Activated CD8-positive, alpha-beta T cell treated with anti-CD3 and anti-CD28 coated beads for 36 hours (primary cell): ENCODE data around the gene SPAG9. TPM values are rescaled to one million over a fixed set of nuclear protein-coding genes. Genes with fewer than 3 reads are reported as not detected.

Source experiments
- ATAC-seq: fragments of 200-7000 bp; cut with Tn5 transposase; one replicate; pipeline ENCODE4 v1.10.0; 2021; ENCODE audit warnings: mild to moderate bottlenecking, moderate library complexity
- CTCF ChIA-PET: fragments of 350-600 bp; sonication (Branson Sonifier 250); formaldehyde crosslinking; loops from one replicate; lab custom pipeline; 2021; ENCODE audit warnings: antibody characterized with exemption; lab: Charles Lee
- POLR2A ChIA-PET: fragments of 350-600 bp; sonication (Branson Sonifier 250); formaldehyde crosslinking; loops from one replicate; lab custom pipeline; 2021; ENCODE audit warnings: antibody characterized with exemption; lab: Charles Lee
- DNase-seq: peaks from one replicate; pipeline ENCODE4 v3.0.0-alpha.2; 2020
- H3K27ac Mint-ChIP-seq: one replicate; pipeline ENCODE4 v1.8.0; 2021; ENCODE audit warnings: mild to moderate bottlenecking, mixed read lengths
- H3K27me3 Mint-ChIP-seq: one replicate; pipeline ENCODE4 v1.8.0; 2021; ENCODE audit warnings: mixed read lengths
- H3K36me3 Mint-ChIP-seq: one replicate; pipeline ENCODE4 v1.8.0; 2021; ENCODE audit warnings: low read depth, mixed read lengths
- H3K4me1 Mint-ChIP-seq: one replicate; pipeline ENCODE4 v1.8.0; 2021; ENCODE audit warnings: low read depth, mixed read lengths
- H3K4me3 Mint-ChIP-seq: one replicate; pipeline ENCODE4 v1.8.0; 2021; ENCODE audit warnings: mild to moderate bottlenecking, moderate library complexity, mixed read lengths
- H3K9me3 Mint-ChIP-seq: one replicate; pipeline ENCODE4 v1.8.0; 2021; ENCODE audit warnings: mixed read lengths
- CTCF ChIP-seq: fragments of 200-600 bp; IDR thresholded peaks from one replicate; pipeline ENCODE4 v1.8.0; 2022; ENCODE audit warnings: antibody characterized with exemption, mild to moderate bottlenecking
- intact Hi-C: fragments of 100-400 bp; cut with micrococcal nuclease; formaldehyde crosslinking; loops from one replicate; pipeline ENCODE4 v1.10.0; 2022
- total RNA-seq, 2 experiments: library from RNA; stranded (reverse); gene quantifications; one replicate each; pipeline ENCODE4 v1.2.3, GENCODE V29; 2021

Gene SPAG9
- total RNA-seq, 2 experiments from 2014 or later, result 54.3 to 59.8 TPM

GRCh38 chr17:50916708-50917417 lies 203.8 kb downstream of the SPAG9 start:
- Mint-ChIP-seq H3K27me3 (no peaks in the 10 kb centered on the region), H3K27ac (peak overlapping the region; percentile 49), H3K9me3 (no peaks in the 10 kb centered on the region), H3K36me3 (no peaks in the 10 kb centered on the region), H3K4me3 (no peak overlapping the region), H3K4me1 (peaks cover 61% of the 10 kb centered on the region)
- ChIA-PET CTCF (interaction anchor here (0.6 to 1.2 kb wide), 2 partner anchors 54 to 64 kb away, joined by 3 to 4 read pairs; no protein-coding TSS in a partner anchor), POLR2A (interaction anchor here (1.0 to 8.1 kb wide), 3 partner anchors 23 to 51 kb away, joined by 3 to 75 read pairs (median 5); partner anchors contain the start of gene TOB1)
- peak; percentile 34 for DNase-seq
- no peak for TF ChIP-seq CTCF
- ATAC-seq, result no peak
- intact Hi-C loops, result no loop called here

GRCh38 chr17:50916026-50916707 lies 204.5 kb downstream of the SPAG9 start:
- H3K4me1 Mint-ChIP-seq, result peaks cover 64% of the 10 kb centered on the region
- TF ChIP-seq CTCF, result no peak
- ChIA-PET CTCF (interaction anchor here (0.6 to 1.9 kb wide), 3 partner anchors 53 to 133 kb away, joined by 3 to 5 read pairs (median 4); no protein-coding TSS in a partner anchor), POLR2A (interaction anchor here (1.0 to 8.1 kb wide), 3 partner anchors 24 to 51 kb away, joined by 3 to 75 read pairs (median 5); partner anchors contain the start of gene TOB1)
- DNase-seq (peak; percentile 62), ATAC-seq (peak; percentile 37)
- no peaks in the 10 kb centered on the region for H3K9me3 Mint-ChIP-seq
- intact Hi-C loops, result no loop called here
- H3K36me3 Mint-ChIP-seq, result no peaks in the 10 kb centered on the region
- no peaks in the 10 kb centered on the region for H3K27me3 Mint-ChIP-seq
- no peak overlapping the region for H3K4me3 Mint-ChIP-seq
- H3K27ac Mint-ChIP-seq, result no peak overlapping the region

GRCh38 chr17:50914505-50915063 lies 206.1 kb downstream of the SPAG9 start:
- POLR2A ChIA-PET, result interaction anchor here (8.1 kb wide), 1 partner anchor 49 kb away, joined by 75 read pairs; the partner anchor contains the start of gene TOB1
- H3K27ac Mint-ChIP-seq, result peak overlapping the region; percentile 30
- peaks cover 73% of the 10 kb centered on the region for H3K4me1 Mint-ChIP-seq

GRCh38 chr17:50913120-50913519 lies 207.5 kb downstream of the SPAG9 start:
- Mint-ChIP-seq H3K4me3 (no peak overlapping the region), H3K27ac (no peak overlapping the region), H3K4me1 (peaks cover 75% of the 10 kb centered on the region), H3K36me3 (no peaks in the 10 kb centered on the region), H3K27me3 (no peaks in the 10 kb centered on the region), H3K9me3 (no peaks in the 10 kb centered on the region)
- no peak for TF ChIP-seq CTCF
- ChIA-PET POLR2A (interaction anchor here (1.5 to 8.1 kb wide), 2 partner anchors 31 to 48 kb away, joined by 5 to 75 read pairs; partner anchors contain the start of gene TOB1), CTCF (interaction anchor here (1.4 kb wide), 1 partner anchor 52 kb away, joined by 5 read pairs; no protein-coding TSS in a partner anchor)
- DNase-seq (no peak), ATAC-seq (no peak)
- intact Hi-C loops, result loop anchor here (5.0 kb wide), 1 partner anchor 41 kb away; no protein-coding TSS in a partner anchor

More at GRCh38 chr17:50914505-50915063, 206.1 kb downstream of the SPAG9 start:
- no peak for DNase-seq
- no peaks in the 10 kb centered on the region for H3K36me3 Mint-ChIP-seq
- ATAC-seq, result no peak
- no peak overlapping the region for H3K4me3 Mint-ChIP-seq
- H3K27me3 Mint-ChIP-seq, result no peaks in the 10 kb centered on the region
- CTCF ChIA-PET, result interaction anchor here (0.9 to 1.9 kb wide), 2 partner anchors 11 to 132 kb away, joined by 3 to 5 read pairs; no protein-coding TSS in a partner anchor
- intact Hi-C loops, result loop anchor here (5.0 kb wide), 1 partner anchor 42 kb away; no protein-coding TSS in a partner anchor
- no peak for TF ChIP-seq CTCF
- H3K9me3 Mint-ChIP-seq, result no peaks in the 10 kb centered on the region

Other genes starting within 250 kb of the SPAG9 start
- gene NME1, start 32.7 kb upstream of the SPAG9 start, total RNA-seq, result 100 to 1,000 TPM; 296 to 301 TPM
- 100 to 1,000 TPM; 927 to 948 TPM for gene NME2, start 45.5 kb upstream of the SPAG9 start, total RNA-seq
- 10 to 100 TPM in 1 of 2 experiments, 1 to 10 TPM in 1; 7.0 to 10.2 TPM for gene MBTD1, start 139.2 kb upstream of the SPAG9 start, total RNA-seq
- gene UTP18, start 139.7 kb upstream of the SPAG9 start, total RNA-seq, result 10 to 100 TPM; 61.9 to 67.9 TPM